HepG2 (cell line): ENCODE results near the gene MAP3K2. TPM values are rescaled to one million over a fixed set of nuclear protein-coding genes. Genes with fewer than 3 reads are reported as not detected.

Source experiments
- AKAP8 ChIP-seq: sonication (generic); formaldehyde crosslinking; IDR thresholded peaks from 2 replicates; pipeline ENCODE4 v1.5.1; 2020; ENCODE audit warnings: mild to moderate bottlenecking, missing genetic modification reagents
- ATF2 ChIP-seq: sonication (generic); formaldehyde crosslinking; IDR thresholded peaks from 2 replicates; pipeline ENCODE4 v1.4.0; 2020; ENCODE audit warnings: missing genetic modification reagents
- FOSL2 ChIP-seq: sonication (generic); formaldehyde crosslinking; IDR thresholded peaks from 2 replicates; pipeline ENCODE4 v1.4.0; 2020; ENCODE audit warnings: missing genetic modification reagents
- GMEB2 ChIP-seq: IDR thresholded peaks from 2 replicates; pipeline ENCODE4 v1.6.1; 2016; ENCODE audit warnings: missing biosample characterization, missing genetic modification reagents, low read depth
- PAX8 ChIP-seq: sonication (generic); formaldehyde crosslinking; IDR thresholded peaks from 2 replicates; pipeline ENCODE4 v1.8.0; 2022; ENCODE audit warnings: mild to moderate bottlenecking, missing genetic modification reagents, borderline replicate concordance
- PHF21A ChIP-seq: sonication (generic); formaldehyde crosslinking; IDR thresholded peaks from 2 replicates; pipeline ENCODE4 v1.5.0; 2020; ENCODE audit warnings: mild to moderate bottlenecking, missing genetic modification reagents
- RXRB ChIP-seq: IDR thresholded peaks from 2 replicates; pipeline ENCODE4 v1.6.1; 2016; ENCODE audit warnings: borderline replicate concordance, missing genetic modification reagents, missing compliant biosample characterization
- SATB2 ChIP-seq: sonication (generic); formaldehyde crosslinking; IDR thresholded peaks from 2 replicates; pipeline ENCODE4 v1.5.0; 2020; ENCODE audit warnings: missing genetic modification reagents
- ZBTB10 ChIP-seq: sonication (generic); formaldehyde crosslinking; IDR thresholded peaks from 2 replicates; pipeline ENCODE4 v1.4.0; 2020; ENCODE audit warnings: missing genetic modification reagents, borderline replicate concordance
- ZBTB8A ChIP-seq: sonication (generic); formaldehyde crosslinking; IDR thresholded peaks from 2 replicates; pipeline ENCODE4 v1.4.0; 2020; ENCODE audit warnings: mild to moderate bottlenecking, low read depth, missing genetic modification reagents, borderline replicate concordance
- ZC3H13 ChIP-seq: sonication (generic); formaldehyde crosslinking; IDR thresholded peaks from 2 replicates; pipeline ENCODE4 v1.8.1; 2023; ENCODE audit warnings: mild to moderate bottlenecking, missing genetic modification reagents, moderate library complexity
- ZFP37 ChIP-seq: sonication (generic); formaldehyde crosslinking; IDR thresholded peaks from 2 replicates; pipeline ENCODE4 v1.4.0; 2020; ENCODE audit warnings: missing genetic modification reagents, borderline replicate concordance
- ZNF383 ChIP-seq: sonication (generic); formaldehyde crosslinking; IDR thresholded peaks from 2 replicates; pipeline ENCODE4 v1.4.0; 2020; ENCODE audit warnings: missing genetic modification reagents, mild to moderate bottlenecking, borderline replicate concordance
- ZNF572 ChIP-seq: sonication (generic); formaldehyde crosslinking; IDR thresholded peaks from 2 replicates; pipeline ENCODE4 v1.5.1; 2020; ENCODE audit warnings: mild to moderate bottlenecking, missing genetic modification reagents
- ZNF574 ChIP-seq: sonication (generic); formaldehyde crosslinking; IDR thresholded peaks from 2 replicates; pipeline ENCODE4 v1.4.0; 2020; ENCODE audit warnings: missing genetic modification reagents
- ZNF749 ChIP-seq: sonication (generic); formaldehyde crosslinking; IDR thresholded peaks from 2 replicates; pipeline ENCODE4 v1.8.0; 2022; ENCODE audit warnings: mild to moderate bottlenecking, missing genetic modification reagents, moderate library complexity, borderline replicate concordance
- ZNF879 ChIP-seq: sonication (generic); formaldehyde crosslinking; IDR thresholded peaks from 2 replicates; pipeline ENCODE4 v1.8.1; 2023; ENCODE audit warnings: missing genetic modification reagents
- polyA plus RNA-seq, 8 experiments: library from polyadenylated mRNA; depleted of rRNA in 3 of 8; stranded (reverse) in 7 of 8; unstranded in 1 of 8; fragments of >200 nt; fragmentation: Illumina TruSeq in 4 of 8; extraction: Trizol in 4 of 8; gene quantifications; 2 replicates each; pipeline versions ENCODE4 v1.2.1 to v1.2.3, GENCODE V29; 2011 to 2016; ENCODE audit warnings: low read depth in 4 of 8, missing spikeins in 1 of 8, mixed read lengths in 1 of 8; ENCODE audit not compliant: insufficient read depth in 1 of 8
- total RNA-seq, 5 experiments: library from RNA; depleted of rRNA; stranded (reverse); fragments of >200 nt; fragmentation: Illumina TruSeq; extraction: Trizol; gene quantifications; 2 replicates each; pipeline ENCODE4 v1.2.3, GENCODE V29; 2016; ENCODE audit warnings: low read depth in 1 of 5
- TF ChIP-seq, protein P1 (sequence below): sonication (generic); formaldehyde crosslinking; IDR thresholded peaks from 2 replicates; pipeline ENCODE4 v1.4.0; 2020; ENCODE audit warnings: missing genetic modification reagents, borderline replicate concordance

MAP3K2 gene
- total and polyA plus RNA-seq, 2 of the 13 experiments (the other 11 are each of a cell fraction or from before 2014, with no cell fraction given), result 12.2 to 37.2 TPM

GRCh38 chr2:127414638-127415592 is 27.1 kb upstream of the MAP3K2 start (continued):
- TF ChIP-seq GMEB2 (CRISPR knock-in tag) (no peak), RXRB (CRISPR knock-in tag) (peak; percentile 91), ZNF749 (CRISPR knock-in tag) (0 out of 2 replicates have a peak, but pooled peaks have one; percentile 18), ZFP37 (CRISPR knock-in tag) (no peak), SATB2 (CRISPR knock-in tag) (no peak), PAX8 (no peak; the same call in 1 of the 2 replicates), ZBTB8A (CRISPR knock-in tag) (no peak), ZNF879 (CRISPR knock-in tag) (no peak), ZNF383 (peak; percentile 83; the same call in 1 of the 2 replicates), ZBTB10 (CRISPR knock-in tag) (no peak), ZC3H13 (CRISPR knock-in tag) (no peak), PHF21A (CRISPR knock-in tag) (no peak), ATF2 (CRISPR knock-in tag) (peak; percentile 35; the same call in 1 of the 2 replicates), AKAP8 (CRISPR knock-in tag) (no peak), ZNF574 (CRISPR knock-in tag) (0 out of 2 replicates have a peak, but pooled peaks have one; percentile 24), FOSL2 (peak; percentile 70), ZNF572 (CRISPR knock-in tag) (peak; percentile 86; the same call in 1 of the 2 replicates)
- TF ChIP-seq, protein P1, sequence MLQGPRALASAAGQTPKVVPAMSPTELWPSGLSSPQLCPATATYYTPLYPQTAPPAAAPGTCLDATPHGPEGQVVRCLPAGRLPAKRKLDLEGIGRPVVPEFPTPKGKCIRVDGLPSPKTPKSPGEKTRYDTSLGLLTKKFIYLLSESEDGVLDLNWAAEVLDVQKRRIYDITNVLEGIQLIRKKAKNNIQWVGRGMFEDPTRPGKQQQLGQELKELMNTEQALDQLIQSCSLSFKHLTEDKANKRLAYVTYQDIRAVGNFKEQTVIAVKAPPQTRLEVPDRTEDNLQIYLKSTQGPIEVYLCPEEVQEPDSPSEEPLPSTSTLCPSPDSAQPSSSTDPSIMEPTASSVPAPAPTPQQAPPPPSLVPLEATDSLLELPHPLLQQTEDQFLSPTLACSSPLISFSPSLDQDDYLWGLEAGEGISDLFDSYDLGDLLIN (CRISPR knock-in tag), result no peak
